GM12801 (cell line): ENCODE measurements around the gene KRTAP4-3.
"Not testable (repeated sequence)": the region's sequence is repeated elsewhere in the genome, so short reads cannot be mapped to it uniquely, and the experiment has no call there.

ENCODE experiments used
- CTCF ChIP-seq: IDR thresholded peaks from one replicate; pipeline ENCODE4 v1.5.1; 2011; ENCODE audit warnings: control low read depth; ENCODE audit not compliant: insufficient read length; ENCODE audit errors: extremely low read depth

KRTAP4-3 gene

GRCh38 chr17:41118721-41119120 is 49.3 kb downstream of the KRTAP4-3 start:
- TF ChIP-seq CTCF = no peak

- TF ChIP-seq CTCF = not testable (repeated sequence)
Observed at GRCh38 chr17:41117846-41118386, 50.1 kb downstream of the KRTAP4-3 start, which contains the start of gene KRTAP4-11. KRTAP4-11 (minus strand) TSS chr17:41118373; CDS start chr17:41118315, 58 bp downstream.
